Neuronal stem cell (in vitro differentiated cells): ENCODE measurements around the gene NEK5.

Source experiments
- DNase-seq: peaks from one replicate; pipeline ENCODE4 v3.0.0-alpha.2; 2013; ENCODE audit warnings: low spot score
- H2AFZ ChIP-seq: one replicate; pipeline ENCODE4 v1.6.1; 2013; ENCODE audit warnings: mild to moderate bottlenecking, low read length, inconsistent platforms
- H2AK5ac ChIP-seq: 2 replicates; pipeline ENCODE4 v1.6.1; 2013; ENCODE audit warnings: low read depth, mild to moderate bottlenecking, inconsistent platforms, low read length, moderate library complexity, mixed read lengths
- H2BK120ac ChIP-seq: 2 replicates; pipeline ENCODE4 v1.6.1; 2013; ENCODE audit warnings: low read depth, mild to moderate bottlenecking, inconsistent platforms, low read length, moderate library complexity, mixed read lengths
- H2BK12ac ChIP-seq: one replicate; pipeline ENCODE4 v1.6.1; 2013; ENCODE audit warnings: low read length, inconsistent platforms
- H2BK15ac ChIP-seq: 2 replicates; pipeline ENCODE4 v1.6.1; 2013; ENCODE audit warnings: mild to moderate bottlenecking, low read length, inconsistent platforms, mixed read lengths
- H2BK5ac ChIP-seq: one replicate; pipeline ENCODE4 v1.6.1; 2013; ENCODE audit warnings: inconsistent platforms, mild to moderate bottlenecking, low read length, moderate library complexity
- H3K14ac ChIP-seq: one replicate; pipeline ENCODE4 v1.6.1; 2013; ENCODE audit warnings: low read length, inconsistent platforms
- H3K18ac ChIP-seq: 2 replicates; pipeline ENCODE4 v1.6.1; 2013; ENCODE audit warnings: low read length, inconsistent platforms
- H3K23ac ChIP-seq: 2 replicates; pipeline ENCODE4 v1.6.1; 2013; ENCODE audit warnings: low read depth, mild to moderate bottlenecking, mixed read lengths, low read length, inconsistent platforms; ENCODE audit not compliant: poor library complexity
- H3K27ac ChIP-seq: replicated peaks from 3 replicates; pipeline ENCODE4 v1.5.1; 2013; ENCODE audit warnings: low read length, inconsistent platforms
- H3K27me3 ChIP-seq, 3 experiments: 2 replicates each; pipeline ENCODE4 v1.6.1; 2013; ENCODE audit warnings: low read length in 3 of 3, mild to moderate bottlenecking in 2 of 3, inconsistent platforms in 1 of 3, low read depth in 1 of 3, mixed read lengths in 1 of 3, moderate library complexity in 1 of 3; ENCODE audit not compliant: control insufficient read depth in 3 of 3, insufficient read depth in 3 of 3
- H3K36me3 ChIP-seq, 2 donors: replicated peaks in 1 of 2; 2 replicates each; pipeline ENCODE4 v1.6.1; 2013; ENCODE audit warnings: low read length in 2 of 2; ENCODE audit not compliant: control insufficient read depth in 2 of 2, insufficient read depth in 2 of 2
- H3K4ac ChIP-seq: 2 replicates; pipeline ENCODE4 v1.6.1; 2013; ENCODE audit warnings: inconsistent platforms, mild to moderate bottlenecking, low read length, moderate library complexity
- H3K4me1 ChIP-seq, 2 donors: 1 replicate in 1 of 2; 2 replicates in 1 of 2; pipeline ENCODE4 v1.6.1; 2013; ENCODE audit warnings: low read length in 2 of 2, low read depth in 1 of 2; ENCODE audit not compliant: control insufficient read depth in 2 of 2, insufficient read depth in 1 of 2
- H3K4me2 ChIP-seq: one replicate; pipeline ENCODE4 v1.6.1; 2013; ENCODE audit warnings: mild to moderate bottlenecking, low read length, inconsistent platforms; ENCODE audit not compliant: insufficient read depth, poor library complexity, severe bottlenecking
- H3K4me3 ChIP-seq, 2 donors: 2 replicates each; pipeline ENCODE4 v1.5.1; 2013; ENCODE audit warnings: low read length in 2 of 2, mild to moderate bottlenecking in 2 of 2, inconsistent platforms in 1 of 2, moderate library complexity in 1 of 2
- H3K79me1 ChIP-seq: one replicate; pipeline ENCODE4 v1.6.1; 2013; ENCODE audit warnings: low read depth, mild to moderate bottlenecking, inconsistent platforms, low read length, moderate library complexity
- H3K9ac ChIP-seq: one replicate; pipeline ENCODE4 v1.6.1; 2013; ENCODE audit warnings: mild to moderate bottlenecking, low read depth, low read length, inconsistent platforms; ENCODE audit not compliant: poor library complexity
- H3K9me3 ChIP-seq, 2 donors: replicated peaks in 1 of 2; 2 replicates each; pipeline versions ENCODE3 to v1.6.1; 2013; ENCODE audit warnings: low read length in 2 of 2, mild to moderate bottlenecking in 2 of 2, inconsistent platforms in 1 of 2, low read depth in 1 of 2, mixed read lengths in 1 of 2, moderate library complexity in 1 of 2; ENCODE audit not compliant: control insufficient read depth in 2 of 2, insufficient read depth in 1 of 2
- H4K8ac ChIP-seq: one replicate; pipeline ENCODE4 v1.6.1; 2013; ENCODE audit warnings: low read depth, mild to moderate bottlenecking, inconsistent platforms, low read length, moderate library complexity
- H4K91ac ChIP-seq: one replicate; pipeline ENCODE4 v1.6.1; 2013; ENCODE audit warnings: low read length, low read depth, mild to moderate bottlenecking, inconsistent platforms; ENCODE audit not compliant: poor library complexity
- WGBS, 2 donors: extraction: QIAGEN DNeasy Blood & Tissue Kit; methylation state at CpG; one replicate each; pipeline ENCODE4 v1.1.7; 2013; ENCODE audit warnings: missing lambda C conversion rate in 2 of 2, mixed read lengths in 1 of 2; ENCODE audit not compliant: insufficient read length in 2 of 2, insufficient replicate concordance in 1 of 2; ENCODE audit errors: extremely low coverage in 2 of 2; 5-methylcytosine and 5-hydroxymethylcytosine counted together

NEK5 gene

GRCh38 chr13:52127783-52128702, 830 bp downstream of the NEK5 start:
- Histone ChIP-seq H3K9ac (no peak overlapping the region), H3K79me1 (no peaks in the 10 kb centered on the region), H3K18ac (no peak overlapping the region), H2AFZ (peak overlapping the region; percentile 99), H2BK12ac (no peak overlapping the region), H3K23ac (no peak overlapping the region), H3K4me2 (peak overlapping the region; percentile 96), H3K4me1 (peaks cover 3 to 7% of the 10 kb centered on the region in 2 donors), H3K36me3 (peaks cover 11 to 26% of the 10 kb centered on the region in 2 donors), H3K14ac (no peak overlapping the region), H3K4ac (no peak overlapping the region), H4K8ac (no peak overlapping the region), H3K27ac (no peak overlapping the region), H2BK15ac (no peak overlapping the region), H3K9me3 (peaks cover 2 to 9% of the 10 kb centered on the region in 2 donors), H3K27me3 (peaks cover 0 to 7% (median 0%) of the 10 kb centered on the region in 3 experiments), H3K4me3 (peak overlapping the region; percentile 54 to 82), H2BK120ac (no peak overlapping the region), H2AK5ac (no peak overlapping the region), H4K91ac (no peak overlapping the region), H2BK5ac (no peak overlapping the region)
- no CpG with 5 or more reads among the region's 33 CpGs for WGBS, 2 donors
- peak; percentile 70 for DNase-seq

- H3K9ac ChIP-seq, result no peak overlapping the region
- H3K4ac ChIP-seq, result no peak overlapping the region
- H3K4me1 ChIP-seq, result peaks cover 3 to 7% of the 10 kb centered on the region in 2 donors
- H3K4me2 ChIP-seq, result no peak overlapping the region
- peaks cover 0 to 7% (median 0%) of the 10 kb centered on the region in 3 experiments for H3K27me3 ChIP-seq
- no peak overlapping the region for H3K27ac ChIP-seq
- no peak overlapping the region for H3K23ac ChIP-seq
- no peak overlapping the region for H2BK5ac ChIP-seq
- H2BK15ac ChIP-seq, result no peak overlapping the region
- H3K18ac ChIP-seq, result no peak overlapping the region
- peaks cover 8 to 19% of the 10 kb centered on the region in 2 donors for H3K36me3 ChIP-seq
- H3K79me1 ChIP-seq, result no peaks in the 10 kb centered on the region
- H3K4me3 ChIP-seq, result no peak overlapping the region
- H2AFZ ChIP-seq, result peak overlapping the region; percentile 18
- H3K9me3 ChIP-seq, result peaks cover 2 to 9% of the 10 kb centered on the region in 2 donors
- no peak overlapping the region for H3K14ac ChIP-seq
- H4K8ac ChIP-seq, result no peak overlapping the region
- WGBS, 2 donors, result no CpG with 5 or more reads among the region's 6 CpGs
- H4K91ac ChIP-seq, result no peak overlapping the region
- no peak overlapping the region for H2BK12ac ChIP-seq
- no peak for DNase-seq
- H2AK5ac ChIP-seq, result no peak overlapping the region
- no peak overlapping the region for H2BK120ac ChIP-seq
These were observed 1.5 kb downstream of the NEK5 start for GRCh38 chr13:52127378-52127777.

- WGBS, 2 donors, result no CpG with 5 or more reads among the region's 3 CpGs
- H3K4me3 ChIP-seq, result no peak overlapping the region
These were observed 3.3 kb downstream of the NEK5 start for GRCh38 chr13:52125547-52125946.

GRCh38 chr13:52118595-52118994, 10.3 kb downstream of the NEK5 start:
- Histone ChIP-seq H2AK5ac (no peak overlapping the region), H2BK12ac (no peak overlapping the region), H3K27ac (no peak overlapping the region), H4K8ac (no peak overlapping the region), H3K27me3 (peaks cover 0 to 15% (median 0%) of the 10 kb centered on the region in 3 experiments), H3K4me2 (no peak overlapping the region), H3K79me1 (no peaks in the 10 kb centered on the region), H3K23ac (no peak overlapping the region), H2BK15ac (no peak overlapping the region), H3K36me3 (no peaks in the 10 kb centered on the region), H3K4ac (no peak overlapping the region), H3K18ac (no peak overlapping the region), H3K9me3 (no peaks in the 10 kb centered on the region), H3K9ac (no peak overlapping the region), H4K91ac (no peak overlapping the region), H2AFZ (no peak overlapping the region), H3K14ac (no peak overlapping the region), H3K4me1 (no peaks in the 10 kb centered on the region), H3K4me3 (no peak overlapping the region), H2BK120ac (no peak overlapping the region), H2BK5ac (no peak overlapping the region)
- DNase-seq, result no peak
- WGBS, 2 donors, result no CpG with 5 or more reads among the region's 3 CpGs

More at GRCh38 chr13:52125547-52125946, 3.3 kb downstream of the NEK5 start:
- no peak overlapping the region for H3K4me2 ChIP-seq
- no peak overlapping the region for H2AFZ ChIP-seq
- no peak overlapping the region for H2BK12ac ChIP-seq
- H4K91ac ChIP-seq, result no peak overlapping the region
- H3K14ac ChIP-seq, result no peak overlapping the region
- no peak for DNase-seq
- peaks cover 3 to 7% of the 10 kb centered on the region in 2 donors for H3K4me1 ChIP-seq
- H3K36me3 ChIP-seq, result peaks cover 0 to under 1% of the 10 kb centered on the region in 2 donors
- no peak overlapping the region for H2BK15ac ChIP-seq
- no peaks in the 10 kb centered on the region for H3K79me1 ChIP-seq
- peaks cover 0 to 10% (median 0%) of the 10 kb centered on the region in 3 experiments for H3K27me3 ChIP-seq
- no peak overlapping the region for H3K23ac ChIP-seq
- H3K9ac ChIP-seq, result no peak overlapping the region
- no peak overlapping the region for H3K4ac ChIP-seq
- no peak overlapping the region for H2BK120ac ChIP-seq
- no peak overlapping the region for H4K8ac ChIP-seq
- no peak overlapping the region for H2AK5ac ChIP-seq
- no peak overlapping the region for H3K18ac ChIP-seq
- H2BK5ac ChIP-seq, result no peak overlapping the region
- no peak overlapping the region for H3K27ac ChIP-seq
- no peaks in the 10 kb centered on the region for H3K9me3 ChIP-seq
